CD4-positive, alpha-beta T cell treated with Interleukin-4 for 4 hours (primary cell): ENCODE results near the gene KDM5B.
A peak's percentile ranks its signal among the peaks of the same experiment; 100 is the strongest.

Experiments used
- DNase-seq: peaks from one replicate; pipeline ENCODE4 v3.0.0-alpha.2; 2020

The KDM5B gene

GRCh38 chr1:202711949-202712635, 96.1 kb downstream of the KDM5B start:
- no peak for DNase-seq

GRCh38 chr1:202710070-202711045, 97.9 kb downstream of the KDM5B start, which contains the start of gene SYT2:
TSS of gene SYT2 (minus strand) at chr1:202710454. CDS start at chr1:202605772, 104,682 bp downstream.
- no peak for DNase-seq

- DNase-seq = no peak
Measured at GRCh38 chr1:202709276-202710041, 98.8 kb downstream of the KDM5B start.

GRCh38 chr1:202708456-202709275, 99.6 kb downstream of the KDM5B start:
- DNase-seq = no peak

- no peak for DNase-seq
Measured at GRCh38 chr1:202706851-202707250, 101.4 kb downstream of the KDM5B start.

- DNase-seq = no peak
Measured at GRCh38 chr1:202704601-202705000, 103.6 kb downstream of the KDM5B start.

GRCh38 chr1:202703191-202703590, 105.0 kb downstream of the KDM5B start:
- DNase-seq = no peak

GRCh38 chr1:202702088-202702487, 106.1 kb downstream of the KDM5B start:
- DNase-seq = no peak

- DNase-seq = no peak
Measured at GRCh38 chr1:202701200-202701599, 107.0 kb downstream of the KDM5B start.

GRCh38 chr1:202700061-202700460, 108.2 kb downstream of the KDM5B start:
- no peak for DNase-seq

- DNase-seq = no peak
Measured at GRCh38 chr1:202698276-202698675, 109.9 kb downstream of the KDM5B start.

GRCh38 chr1:202697038-202697437, 111.2 kb downstream of the KDM5B start:
- DNase-seq = no peak

- DNase-seq = no peak
Measured at GRCh38 chr1:202694314-202694713, 113.9 kb downstream of the KDM5B start.

- DNase-seq = peak; percentile 41
Measured at GRCh38 chr1:202692959-202693555, 115.2 kb downstream of the KDM5B start.

GRCh38 chr1:202691816-202692215, 116.4 kb downstream of the KDM5B start:
- no peak for DNase-seq

GRCh38 chr1:202689493-202690342, 118.5 kb downstream of the KDM5B start:
- DNase-seq = no peak

- no peak for DNase-seq
Measured at GRCh38 chr1:202689082-202689481, 119.1 kb downstream of the KDM5B start.

GRCh38 chr1:202688401-202688800, 119.8 kb downstream of the KDM5B start:
- DNase-seq = no peak

GRCh38 chr1:202687798-202688197, 120.4 kb downstream of the KDM5B start:
- no peak for DNase-seq

- no peak for DNase-seq
Measured at GRCh38 chr1:202687370-202687769, 120.9 kb downstream of the KDM5B start.

- DNase-seq = no peak
Measured at GRCh38 chr1:202685641-202686040, 122.6 kb downstream of the KDM5B start.
